ENCODE results near the gene MUS81. TPM values are rescaled to one million over a fixed set of nuclear protein-coding genes. Genes with fewer than 3 reads are reported as not detected.

MUS81 gene
- total and polyA plus RNA-seq, 9 of the 15 experiments (the other 6 are each of a cell fraction or from before 2014, with no cell fraction given), result 13.4 to 118 (median 53.7) TPM

GRCh38 chr11:65915101-65915820 lies 55.0 kb downstream of the MUS81 start:
- Histone ChIP-seq H3K9me3 (replicated peaks; ENCODE audit: control insufficient read depth, insufficient read depth, low read depth, low read length) (no peaks in the 10 kb centered on the region), H4K20me1 (replicated peaks; ENCODE audit: control insufficient read depth, insufficient read depth, low read length) (no peaks in the 10 kb centered on the region), H3K36me3 (ENCODE audit: control insufficient read depth, insufficient read depth, low read length) (peaks cover 11% of the 10 kb centered on the region; the same call in 1 of the 3 replicates), H3K27me3 (ENCODE audit: control insufficient read depth in 2 of 2, insufficient read depth in 2 of 2, low read length in 2 of 2) (no peaks in the 10 kb centered on the region), H3K9ac (ENCODE audit: insufficient read depth in 1 of 2, low read depth in 2 of 2, low read length in 2 of 2) (peak overlapping the region in 1 of 2 experiments; percentile 84; a peak in 3 of 4 replicates), H2AFZ (ENCODE audit: low read depth, low read length) (no peak overlapping the region), H3K9me1 (ENCODE audit: control insufficient read depth, insufficient read depth, low read length) (no peaks in the 10 kb centered on the region), H3K4me1 (replicated peaks in 1 of 2; ENCODE audit: control insufficient read depth in 2 of 2, insufficient read depth in 2 of 2, low read length in 2 of 2) (peaks cover 39 to 66% of the 10 kb centered on the region in 2 experiments), H3K79me2 (ENCODE audit: control insufficient read depth, insufficient read depth, low read length) (peaks cover 27% of the 10 kb centered on the region), H3K27ac (ENCODE audit: extremely low read depth, low read depth, low read length) (no peak overlapping the region), H3K4me2 (ENCODE audit: insufficient read depth, low read length) (peak overlapping the region; percentile 1; the same call in 1 of the 2 replicates), H3K4me3 (no peak overlapping the region)
- TF ChIP-seq ETS1 (conservative IDR thresholded peaks at IDR 0.05; ENCODE audit: control insufficient read depth, low read depth, low read length), result 0 out of 2 replicates have a peak, but pooled peaks have one; percentile 19
- TF ChIP-seq NR2C2 (CRISPR knock-in tag; IDR thresholded peaks at IDR 0.05), result 0 out of 2 replicates have a peak, but pooled peaks have one; percentile 37
- TF ChIP-seq NR2C2 (tag; IDR thresholded peaks at IDR 0.05), result no peak
- peak; percentile 65; the same call in 1 of the 2 replicates for TF ChIP-seq ZNF263 (CRISPR knock-in tag; IDR thresholded peaks at IDR 0.05; ENCODE audit: borderline replicate concordance)
- TF ChIP-seq KDM5B (IDR thresholded peaks at IDR 0.05; ENCODE audit: insufficient replicate concordance, low read depth, low read length), result peak; percentile 49
- TF ChIP-seq RBFOX2 (IDR thresholded peaks at IDR 0.05; ENCODE audit: low read depth, low read length), result peak; percentile 13; the same call in 1 of the 2 replicates
- 0 out of 2 replicates have a peak, but pooled peaks have one; percentile 44 for TF ChIP-seq SP1 (CRISPR knock-in tag; IDR thresholded peaks at IDR 0.05)
- TF ChIP-seq ZNF511 (CRISPR knock-in tag; IDR thresholded peaks at IDR 0.05), result no peak
- peak; percentile 67 for TF ChIP-seq POLR2G (IDR thresholded peaks at IDR 0.05; ENCODE audit: low read depth, low read length)
- TF ChIP-seq NFIC (IDR thresholded peaks at IDR 0.05), result 0 out of 2 replicates have a peak, but pooled peaks have one; percentile 17
- TF ChIP-seq ARID1B (IDR thresholded peaks at IDR 0.05), result no peak
- CTCF ChIA-PET (ENCODE audit: low intra/inter-chr PET ratio), result no interaction called here
- no peak for ATAC-seq
- WGBS (ENCODE audit: insufficient coverage, low coverage, missing lambda C conversion rate), result 64% methylated on average over 8 of the region's 10 CpGs
- no peak for DNase-seq (ENCODE audit: extremely low read depth in 1 of 4, low spot score in 3 of 4)
- intact Hi-C loops (cut with micrococcal nuclease) (no loop called here), in situ Hi-C loops (cut with MboI) (no loop called here)
- POLR2A ChIA-PET, result interaction anchor here (0.5 to 2.3 kb wide), 11 partner anchors 8 to 227 kb away, joined by 3 to 14 read pairs (median 3); partner anchors contain the start of genes CCDC85B and FOSL1
- no peak for FAIRE-seq
- no TSS peak for BruUV-seq (replicated peaks)
